HFFc6 (cell line): ENCODE results near the gene PLPPR2. TPM values are rescaled to one million over a fixed set of nuclear protein-coding genes. Genes with fewer than 3 reads are reported as not detected.
A peak's percentile ranks its signal among the peaks of the same experiment; 100 is the strongest.

Source experiments
- DNase-seq: peaks from one replicate; pipeline ENCODE4 v3.0.0-alpha.2; 2018
- H3K27ac Mint-ChIP-seq: 2 replicates; pipeline ENCODE4 v1.8.0; 2020; ENCODE audit warnings: mild to moderate bottlenecking, mixed read lengths
- H3K27me3 Mint-ChIP-seq: 2 replicates; pipeline ENCODE4 v1.8.0; 2021; ENCODE audit warnings: mild to moderate bottlenecking, moderate library complexity, mixed read lengths; ENCODE audit not compliant: insufficient read depth
- H3K36me3 Mint-ChIP-seq: 2 replicates; pipeline ENCODE4 v1.8.0; 2021; ENCODE audit warnings: low read depth, mixed read lengths
- H3K4me1 Mint-ChIP-seq: 2 replicates; pipeline ENCODE4 v1.8.0; 2020; ENCODE audit warnings: low read depth, mixed read lengths
- H3K4me3 Mint-ChIP-seq: 2 replicates; pipeline ENCODE4 v1.8.0; 2020; ENCODE audit warnings: mild to moderate bottlenecking, moderate library complexity, mixed read lengths
- H3K9me3 Mint-ChIP-seq: 2 replicates; pipeline ENCODE4 v1.8.0; 2020; ENCODE audit warnings: mild to moderate bottlenecking, mixed read lengths
- total RNA-seq, 6 experiments: library from RNA; stranded (reverse); fragmentation: NEBNext Ultra II Directional; extraction: Animal tissue kit (Norgen Biotek cat#: 25700); gene quantifications; 2 replicates in 1 of 6; 3 replicates in 5 of 6; pipeline ENCODE4 v1.2.3, GENCODE V29; 2021
- TF ChIP-seq, protein P1 (sequence below): fragments of 200-600 bp; sonication (generic); IDR thresholded peaks from 2 replicates; pipeline ENCODE4 v1.5.0; 2021; ENCODE audit warnings: antibody characterized with exemption, mild to moderate bottlenecking

PLPPR2 gene
- total RNA-seq, 6 experiments from 2014 or later, result 52.4 to 82.2 (median 59.7) TPM

DNA sequence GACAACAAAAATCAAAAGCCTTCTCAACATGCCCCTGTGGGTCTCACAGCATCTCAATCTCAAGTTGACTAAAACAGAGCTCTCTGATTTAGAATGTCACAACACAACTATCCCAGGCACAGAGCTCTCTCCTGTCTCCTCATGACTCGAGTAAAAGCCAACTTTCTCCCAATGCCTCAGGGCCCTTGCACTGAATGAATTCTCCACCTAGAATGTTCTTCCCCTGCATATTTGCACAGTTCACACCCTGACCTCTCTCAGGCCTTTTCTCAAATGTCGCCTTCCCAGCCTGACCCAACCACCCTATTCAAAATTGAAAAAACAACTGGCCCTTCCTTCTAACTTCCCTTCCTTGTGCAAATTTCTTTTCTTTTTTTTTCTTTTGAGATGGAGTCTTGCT lies 15.5 kb downstream of the PLPPR2 start:
- Mint-ChIP-seq H3K36me3 (no peaks in the 10 kb centered on the region; the same call in 1 of the 2 replicates), H3K4me1 (no peaks in the 10 kb centered on the region; the same call in 1 of the 2 replicates), H3K27ac (no peak overlapping the region), H3K27me3 (no peaks in the 10 kb centered on the region; the same call in 1 of the 2 replicates), H3K4me3 (no peak overlapping the region), H3K9me3 (no peaks in the 10 kb centered on the region)
- no peak for DNase-seq
- TF ChIP-seq, protein P1, sequence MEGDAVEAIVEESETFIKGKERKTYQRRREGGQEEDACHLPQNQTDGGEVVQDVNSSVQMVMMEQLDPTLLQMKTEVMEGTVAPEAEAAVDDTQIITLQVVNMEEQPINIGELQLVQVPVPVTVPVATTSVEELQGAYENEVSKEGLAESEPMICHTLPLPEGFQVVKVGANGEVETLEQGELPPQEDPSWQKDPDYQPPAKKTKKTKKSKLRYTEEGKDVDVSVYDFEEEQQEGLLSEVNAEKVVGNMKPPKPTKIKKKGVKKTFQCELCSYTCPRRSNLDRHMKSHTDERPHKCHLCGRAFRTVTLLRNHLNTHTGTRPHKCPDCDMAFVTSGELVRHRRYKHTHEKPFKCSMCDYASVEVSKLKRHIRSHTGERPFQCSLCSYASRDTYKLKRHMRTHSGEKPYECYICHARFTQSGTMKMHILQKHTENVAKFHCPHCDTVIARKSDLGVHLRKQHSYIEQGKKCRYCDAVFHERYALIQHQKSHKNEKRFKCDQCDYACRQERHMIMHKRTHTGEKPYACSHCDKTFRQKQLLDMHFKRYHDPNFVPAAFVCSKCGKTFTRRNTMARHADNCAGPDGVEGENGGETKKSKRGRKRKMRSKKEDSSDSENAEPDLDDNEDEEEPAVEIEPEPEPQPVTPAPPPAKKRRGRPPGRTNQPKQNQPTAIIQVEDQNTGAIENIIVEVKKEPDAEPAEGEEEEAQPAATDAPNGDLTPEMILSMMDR, result no peak

DNA sequence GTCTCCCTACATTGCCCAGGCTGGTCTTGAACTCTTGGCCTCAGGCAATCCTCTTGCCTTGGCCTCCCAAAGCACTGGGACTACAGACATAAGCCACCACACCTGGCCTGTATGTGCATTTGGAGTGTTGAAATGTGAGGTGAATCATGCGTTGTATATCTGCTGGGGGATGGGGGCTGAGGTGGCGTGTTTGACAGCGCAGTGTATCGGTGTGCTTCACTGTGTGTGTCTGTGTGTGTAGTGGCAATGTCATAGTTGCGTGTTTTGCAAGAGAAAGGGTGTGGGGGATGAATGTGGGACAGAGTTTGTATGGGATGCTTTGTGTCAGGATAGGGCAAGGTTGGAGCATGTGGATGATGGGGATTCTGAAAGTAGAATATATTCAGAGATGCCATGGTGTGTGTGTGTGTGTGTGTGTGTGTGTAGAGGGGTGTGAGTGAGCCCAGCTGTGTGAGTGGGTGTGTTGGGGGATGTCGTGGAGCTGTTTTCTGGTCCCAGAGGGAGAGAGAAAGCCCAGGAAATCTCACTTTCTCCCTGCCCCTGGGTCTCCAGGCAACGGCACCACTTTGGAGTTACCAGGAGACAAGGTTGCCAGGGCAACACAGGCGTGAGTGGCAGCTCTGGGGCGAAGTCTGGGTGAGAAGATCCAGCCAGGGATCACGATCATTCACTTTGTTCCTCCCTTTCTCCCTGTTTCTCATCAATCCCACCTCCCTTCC lies 18.1 kb downstream of the PLPPR2 start:
- Mint-ChIP-seq H3K4me1 (peaks cover 22% of the 10 kb centered on the region; the same call in 1 of the 2 replicates), H3K36me3 (no peaks in the 10 kb centered on the region; the same call in none of the 2 replicates), H3K9me3 (no peaks in the 10 kb centered on the region), H3K27ac (peak overlapping the region; percentile 33; the same call in 1 of the 2 replicates), H3K4me3 (no peak overlapping the region; the same call in 1 of the 2 replicates), H3K27me3 (no peaks in the 10 kb centered on the region; the same call in 1 of the 2 replicates)
- peak; percentile 5 for DNase-seq
- TF ChIP-seq, protein P1, result no peak

DNA sequence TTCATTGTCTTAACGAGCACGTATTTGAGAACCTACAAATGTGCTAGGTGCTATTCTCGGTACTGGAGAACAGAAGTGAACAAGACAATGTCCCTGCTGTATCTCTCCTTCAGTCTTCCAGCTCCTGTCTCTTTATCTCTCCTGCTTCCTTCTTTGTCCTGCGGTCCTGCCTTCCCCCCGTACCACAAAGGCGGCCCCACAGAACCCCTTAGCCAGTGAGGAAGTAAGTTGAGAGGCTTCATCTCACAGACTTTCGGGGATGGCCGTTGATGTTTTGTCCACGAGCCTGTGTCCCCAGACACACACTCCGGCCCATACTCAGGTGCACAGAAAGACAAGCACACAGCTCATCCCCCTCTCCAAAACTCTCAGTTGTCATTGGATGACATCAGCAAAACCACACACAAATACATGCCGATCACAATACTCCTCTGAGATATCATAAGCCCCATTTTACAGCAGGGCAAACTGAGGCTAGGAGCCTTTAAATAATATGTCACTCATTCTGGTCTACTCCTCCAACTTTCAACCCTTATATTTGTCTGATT lies 18.7 kb downstream of the PLPPR2 start:
- Mint-ChIP-seq H3K27ac (0 out of 2 replicates have a peak overlapping the region, but pooled peaks have one; percentile 33), H3K9me3 (no peaks in the 10 kb centered on the region), H3K36me3 (no peaks in the 10 kb centered on the region; the same call in none of the 2 replicates), H3K4me1 (peaks cover 28% of the 10 kb centered on the region; the same call in 1 of the 2 replicates), H3K4me3 (no peak overlapping the region), H3K27me3 (no peaks in the 10 kb centered on the region; the same call in 1 of the 2 replicates)
- TF ChIP-seq, protein P1, result no peak
- no peak for DNase-seq

DNA sequence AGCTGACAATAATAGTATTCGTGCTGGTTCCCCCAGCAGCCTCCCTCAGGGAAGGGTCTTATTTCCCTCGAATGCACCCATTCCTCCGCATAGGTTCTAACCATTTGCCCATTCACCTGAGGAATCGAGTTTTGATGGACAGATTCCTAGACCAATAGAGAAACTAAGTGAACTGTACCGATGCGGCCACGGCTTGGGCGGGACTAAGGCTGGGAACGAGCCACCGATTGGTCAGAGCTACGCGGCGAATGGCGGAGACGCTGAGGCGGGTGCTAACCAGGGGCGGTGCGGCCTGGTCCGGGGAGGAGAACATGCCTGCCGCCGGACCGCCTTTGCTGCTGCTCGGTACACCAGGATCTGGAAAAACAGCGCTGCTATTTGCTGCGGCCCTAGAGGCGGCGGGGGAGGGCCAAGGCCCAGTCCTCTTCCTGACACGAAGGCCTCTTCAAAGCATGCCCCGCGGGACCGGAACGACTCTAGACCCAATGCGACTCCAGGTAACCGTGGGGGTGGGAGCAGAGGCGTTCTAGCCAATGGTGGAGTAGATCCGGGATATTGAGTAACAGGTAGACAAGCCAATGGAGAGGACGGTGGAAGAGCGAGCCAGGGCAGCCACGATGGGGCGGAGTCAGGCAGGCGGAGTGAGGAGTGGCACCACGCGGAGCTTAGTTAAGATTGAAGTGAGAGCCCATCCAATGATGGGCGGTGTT lies 19.4 kb downstream of the PLPPR2 start, which contains the start of gene SWSAP1:
Gene SWSAP1, plus strand, starts transcription at position 234 of the 710 bp plus-strand sequence. Its CDS starts 15 bp downstream, at position 249.
- Mint-ChIP-seq H3K36me3 (no peaks in the 10 kb centered on the region; the same call in none of the 2 replicates), H3K9me3 (no peaks in the 10 kb centered on the region), H3K27ac (0 out of 2 replicates have a peak within 1 kb of the TSS, but pooled peaks have one; percentile 33), H3K4me1 (peaks cover 29% of the 10 kb centered on the region; the same call in 1 of the 2 replicates), H3K4me3 (no peak within 1 kb of the TSS), H3K27me3 (no peaks in the 10 kb centered on the region; the same call in 1 of the 2 replicates)
- TF ChIP-seq, protein P1, result no peak
- peak; percentile 100 for DNase-seq
